Measurements from ENCODE around the gene NPBWR2.

GRCh38 chr20:64083804-64084684 is 23.3 kb downstream of the NPBWR2 start, which contains the start of gene LKAAEAR1:
- TF ChIP-seq CTCF (IDR thresholded peaks at IDR 0.05; ENCODE audit: low read length) (no peak), EZH2 (IDR thresholded peaks at IDR 0.05; ENCODE audit: borderline replicate concordance, low read length) (no peak)
